ENCODE measurements around the gene DENND1A.
"Not testable (repeated sequence)": the region's sequence is repeated elsewhere in the genome, so short reads cannot be mapped to it uniquely, and the experiment has no call there.

The DENND1A gene

DNA sequence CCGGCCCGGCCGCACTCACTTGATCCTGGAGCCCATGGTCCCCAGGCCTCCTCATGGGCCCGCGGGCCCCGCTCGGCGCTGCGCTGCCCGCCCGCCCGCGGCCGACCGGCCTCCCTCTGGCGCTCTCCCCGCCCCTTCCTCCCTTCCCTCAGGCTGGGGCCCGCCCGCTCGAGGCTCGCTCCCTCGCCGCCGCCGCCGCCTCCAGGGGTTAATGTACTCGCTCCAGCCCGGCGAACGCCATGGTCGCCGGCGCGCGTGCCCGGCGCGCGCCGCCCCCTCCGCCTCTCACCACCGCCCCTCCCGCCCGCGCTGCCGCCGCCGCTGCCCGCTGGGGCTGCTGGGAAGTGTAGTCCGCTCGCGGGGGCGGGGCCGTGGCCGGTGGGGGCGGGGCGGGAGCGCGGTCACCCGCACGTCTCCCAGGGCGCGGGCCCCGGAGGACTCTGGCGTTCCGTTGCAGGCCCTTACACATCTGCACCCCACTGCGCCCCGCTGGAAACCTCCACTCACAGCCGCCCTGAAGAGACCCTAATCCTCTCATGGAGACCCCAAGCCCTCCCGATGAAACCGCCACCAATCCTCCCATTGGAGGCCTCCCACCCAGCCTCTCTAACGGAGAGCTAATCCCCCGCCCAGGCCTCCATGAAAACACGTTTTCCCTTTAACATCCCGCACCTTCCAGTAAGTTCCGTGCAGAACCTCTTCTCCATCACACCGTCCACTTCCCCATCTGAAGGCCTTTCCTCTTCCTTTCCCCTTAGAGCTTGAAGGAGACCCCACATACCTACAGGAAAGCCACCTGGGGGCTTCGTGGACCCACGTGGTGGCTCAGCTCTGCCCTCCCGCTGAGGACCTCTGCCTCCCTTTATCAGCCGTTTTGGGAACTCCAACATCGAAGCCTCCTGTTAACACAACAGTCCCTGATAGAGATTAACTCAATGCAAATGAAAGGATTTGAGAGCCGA is at the start of gene DENND1A:
DENND1A (minus strand) TSS at position 257 of the 962 bp plus-strand sequence; CDS start at position 36, 221 bp downstream.
- DNase-seq, result peak; percentile 82

GRCh38 chr9:123978981-123979380 is 49.1 kb upstream of the DENND1A start:
- DNase-seq, result no peak

GRCh38 chr9:123976579-123976978 is 46.7 kb upstream of the DENND1A start:
- DNase-seq, result not testable (repeated sequence)

DNA sequence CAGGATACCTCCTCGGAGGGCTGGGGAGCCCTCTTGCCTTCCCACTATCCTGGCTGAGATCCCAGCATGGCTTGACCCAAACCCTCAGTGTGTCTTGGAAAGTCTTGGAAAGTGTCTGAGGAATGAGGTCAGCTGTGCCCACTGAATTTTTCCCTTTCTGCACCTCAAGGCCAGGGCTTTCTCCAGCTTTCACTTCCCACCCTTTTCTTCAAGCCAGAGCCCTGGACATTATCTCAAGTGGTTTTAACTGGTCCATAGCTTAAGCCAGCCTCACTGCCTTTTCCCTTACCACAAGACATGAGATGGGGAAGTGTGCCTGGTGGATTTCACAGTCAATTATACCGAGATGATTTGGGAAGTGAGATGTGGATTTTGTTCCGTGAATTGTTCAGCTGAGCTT is 45.9 kb upstream of the DENND1A start:
- no peak for DNase-seq

GRCh38 chr9:123974471-123974870 is 44.5 kb upstream of the DENND1A start:
- DNase-seq, result no peak

- DNase-seq, result no peak
Observed at GRCh38 chr9:123973590-123974223, 43.8 kb upstream of the DENND1A start.

GRCh38 chr9:123972618-123973017 is 42.7 kb upstream of the DENND1A start:
- DNase-seq, result no peak

DNA sequence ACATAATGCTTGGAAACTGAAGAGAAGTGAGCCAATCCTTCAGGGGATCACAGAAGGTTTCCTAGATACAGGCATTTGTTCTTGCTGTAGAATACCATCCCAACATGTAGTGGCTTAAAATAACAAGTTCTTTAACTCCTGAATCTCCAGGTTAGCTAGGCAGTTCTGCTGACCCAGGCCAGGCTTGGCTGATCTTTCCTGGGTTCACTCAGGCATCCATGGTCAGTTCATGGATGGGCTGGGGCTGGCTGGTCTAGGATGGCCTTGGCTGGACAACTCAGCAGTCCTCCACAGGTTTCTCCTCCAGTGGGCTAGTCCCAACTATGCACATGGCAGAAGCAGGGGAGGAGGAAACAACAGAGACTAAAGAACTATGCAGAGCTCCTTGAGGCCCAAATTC is 37.4 kb upstream of the DENND1A start:
- no peak for DNase-seq

GRCh38 chr9:123965801-123966686 is 36.1 kb upstream of the DENND1A start:
- DNase-seq, result no peak

DNA sequence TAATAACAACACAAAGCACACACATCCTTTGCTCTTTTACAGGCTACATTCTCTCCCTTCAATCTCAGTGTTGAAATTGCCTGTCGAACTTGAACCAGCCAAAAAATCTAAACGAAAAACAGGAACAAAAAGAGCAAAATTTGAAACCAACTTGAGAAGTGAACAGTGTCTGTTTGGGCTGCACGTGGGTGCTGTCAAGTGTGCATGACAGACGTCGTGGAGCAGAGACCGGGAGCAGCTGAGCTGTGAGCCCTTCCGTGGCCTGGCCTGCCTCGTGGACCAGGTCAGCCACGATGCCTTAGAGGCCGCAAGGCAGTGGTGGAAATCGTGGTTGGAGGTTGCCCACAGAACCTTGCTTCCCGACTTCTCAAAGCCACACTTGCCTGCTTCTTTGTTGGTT is 34.8 kb upstream of the DENND1A start:
- no peak for DNase-seq

DNA sequence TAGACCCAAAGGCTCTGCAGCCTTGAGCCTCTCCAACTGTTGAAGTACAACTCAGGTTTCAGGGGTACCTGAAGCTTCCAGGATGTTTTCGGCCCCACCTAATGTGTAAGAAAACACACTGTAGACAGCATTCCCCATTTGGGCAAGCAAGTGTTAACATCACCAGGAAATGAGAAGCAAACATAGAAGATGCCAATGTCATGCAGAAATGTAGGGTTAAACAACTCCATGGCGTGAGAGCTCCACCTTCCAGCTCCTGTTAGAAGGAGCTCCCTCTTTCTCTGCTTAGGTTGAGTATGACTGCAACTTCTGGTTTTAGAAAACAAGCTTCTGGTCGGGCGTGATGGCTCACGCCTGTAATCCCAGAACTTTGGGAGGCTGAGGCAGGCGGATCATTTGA is 31.0 kb upstream of the DENND1A start:
- no peak for DNase-seq

DNA sequence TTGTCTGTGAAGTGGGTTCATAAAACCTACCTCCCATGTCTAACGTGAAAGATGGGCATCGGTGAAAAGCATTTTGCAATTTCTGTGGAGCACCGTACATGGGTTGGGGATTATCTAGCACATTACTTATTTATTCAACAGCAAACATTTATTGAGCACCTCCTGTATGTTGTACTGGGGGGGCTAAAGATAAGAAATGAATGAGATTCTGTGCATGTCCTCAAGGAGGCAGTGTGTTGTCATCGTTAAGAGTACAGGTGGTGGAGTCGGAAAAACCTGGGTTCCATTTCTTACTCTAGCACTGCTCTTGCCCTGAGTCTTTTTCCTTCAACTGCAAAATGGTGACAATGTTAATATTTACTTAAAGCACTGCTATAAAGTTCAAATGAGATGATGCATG is 30.4 kb upstream of the DENND1A start:
- no peak for DNase-seq

GRCh38 chr9:123959787-123960186 is 29.9 kb upstream of the DENND1A start:
- no peak for DNase-seq

- DNase-seq, result no peak
Observed at GRCh38 chr9:123957731-123958130, 27.8 kb upstream of the DENND1A start.

GRCh38 chr9:123957168-123957721 is 27.3 kb upstream of the DENND1A start:
- DNase-seq, result no peak

GRCh38 chr9:123955637-123956036 is 25.7 kb upstream of the DENND1A start:
- no peak for DNase-seq

- DNase-seq, result no peak
Observed at GRCh38 chr9:123954518-123955280, 24.8 kb upstream of the DENND1A start.

GRCh38 chr9:123952641-123953495 is 22.9 kb upstream of the DENND1A start:
- no peak for DNase-seq

DNA sequence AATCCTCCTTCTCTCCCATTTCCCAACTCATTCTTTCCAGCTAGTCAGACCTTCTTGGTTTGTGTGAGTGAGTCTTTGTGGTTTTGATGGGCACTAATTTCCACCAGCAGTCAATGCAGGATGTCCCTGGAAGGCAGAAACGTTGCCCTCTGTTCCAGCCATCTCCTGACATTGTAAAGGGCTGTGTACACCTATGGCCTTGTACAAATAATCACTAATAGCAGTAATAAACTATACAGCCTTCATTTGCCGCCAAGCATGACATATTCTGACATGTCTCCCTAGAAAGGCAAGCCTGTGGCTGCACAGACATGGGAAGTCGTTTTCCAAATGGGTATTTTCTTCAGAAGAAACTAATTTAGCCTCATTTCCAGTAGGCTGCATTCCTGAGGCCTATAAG is 18.4 kb upstream of the DENND1A start:
- no peak for DNase-seq

DNA sequence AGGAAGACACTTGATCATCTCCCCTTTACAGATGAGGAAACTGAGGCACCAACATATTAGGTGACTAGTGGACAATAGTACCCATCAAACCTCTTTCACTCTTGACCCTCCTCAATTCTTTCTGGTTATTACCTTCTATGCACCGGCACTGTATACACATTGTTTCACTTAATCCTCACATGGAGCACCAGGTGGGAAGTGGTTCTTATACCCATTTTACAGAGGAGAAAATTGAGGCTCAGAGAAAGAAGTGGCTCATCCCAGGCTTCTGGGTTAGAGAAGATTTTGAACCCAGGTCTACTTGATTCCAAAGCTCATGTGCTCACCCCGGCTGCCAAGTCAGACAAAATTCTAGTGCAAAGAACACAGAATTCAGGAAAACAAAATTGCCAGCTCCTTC is 17.4 kb upstream of the DENND1A start:
- no peak for DNase-seq
